GM12874 (cell line): ENCODE measurements around the gene CHPT1.

ENCODE experiments used
- TF ChIP-seq, protein P1 (sequence below): IDR thresholded peaks from 2 replicates; pipeline ENCODE4 v1.5.1; 2011; ENCODE audit warnings: low read depth, mild to moderate bottlenecking, control low read depth, low read length, moderate library complexity; ENCODE audit not compliant: insufficient read depth

CHPT1 gene

DNA sequence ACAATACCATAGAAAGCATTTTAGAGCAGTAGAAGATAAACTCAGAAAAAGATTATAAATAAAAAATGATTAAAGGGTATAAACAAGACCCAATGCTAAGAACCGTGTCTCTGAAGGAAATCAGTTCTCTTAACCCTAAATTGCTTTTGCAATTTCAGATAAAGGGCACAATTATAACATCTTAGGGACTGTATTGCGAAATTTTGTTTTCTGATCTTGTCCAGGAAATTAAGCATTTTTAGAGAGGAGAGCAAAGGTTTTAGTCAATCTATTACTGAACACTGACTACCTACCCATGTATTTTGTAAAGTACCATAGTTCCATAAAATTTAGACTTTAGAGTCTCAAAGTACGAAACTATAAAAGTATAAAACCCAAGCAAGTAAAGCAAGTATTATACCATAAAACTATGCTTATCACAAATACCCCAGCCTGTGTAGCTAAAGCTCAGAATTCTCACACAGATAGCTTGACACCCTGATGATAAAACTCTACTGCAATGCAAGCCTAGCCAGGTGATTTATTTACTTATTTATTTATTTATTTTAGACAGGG is 6.8 kb upstream of the CHPT1 start:
- TF ChIP-seq, protein P1, sequence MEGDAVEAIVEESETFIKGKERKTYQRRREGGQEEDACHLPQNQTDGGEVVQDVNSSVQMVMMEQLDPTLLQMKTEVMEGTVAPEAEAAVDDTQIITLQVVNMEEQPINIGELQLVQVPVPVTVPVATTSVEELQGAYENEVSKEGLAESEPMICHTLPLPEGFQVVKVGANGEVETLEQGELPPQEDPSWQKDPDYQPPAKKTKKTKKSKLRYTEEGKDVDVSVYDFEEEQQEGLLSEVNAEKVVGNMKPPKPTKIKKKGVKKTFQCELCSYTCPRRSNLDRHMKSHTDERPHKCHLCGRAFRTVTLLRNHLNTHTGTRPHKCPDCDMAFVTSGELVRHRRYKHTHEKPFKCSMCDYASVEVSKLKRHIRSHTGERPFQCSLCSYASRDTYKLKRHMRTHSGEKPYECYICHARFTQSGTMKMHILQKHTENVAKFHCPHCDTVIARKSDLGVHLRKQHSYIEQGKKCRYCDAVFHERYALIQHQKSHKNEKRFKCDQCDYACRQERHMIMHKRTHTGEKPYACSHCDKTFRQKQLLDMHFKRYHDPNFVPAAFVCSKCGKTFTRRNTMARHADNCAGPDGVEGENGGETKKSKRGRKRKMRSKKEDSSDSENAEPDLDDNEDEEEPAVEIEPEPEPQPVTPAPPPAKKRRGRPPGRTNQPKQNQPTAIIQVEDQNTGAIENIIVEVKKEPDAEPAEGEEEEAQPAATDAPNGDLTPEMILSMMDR = no peak

DNA sequence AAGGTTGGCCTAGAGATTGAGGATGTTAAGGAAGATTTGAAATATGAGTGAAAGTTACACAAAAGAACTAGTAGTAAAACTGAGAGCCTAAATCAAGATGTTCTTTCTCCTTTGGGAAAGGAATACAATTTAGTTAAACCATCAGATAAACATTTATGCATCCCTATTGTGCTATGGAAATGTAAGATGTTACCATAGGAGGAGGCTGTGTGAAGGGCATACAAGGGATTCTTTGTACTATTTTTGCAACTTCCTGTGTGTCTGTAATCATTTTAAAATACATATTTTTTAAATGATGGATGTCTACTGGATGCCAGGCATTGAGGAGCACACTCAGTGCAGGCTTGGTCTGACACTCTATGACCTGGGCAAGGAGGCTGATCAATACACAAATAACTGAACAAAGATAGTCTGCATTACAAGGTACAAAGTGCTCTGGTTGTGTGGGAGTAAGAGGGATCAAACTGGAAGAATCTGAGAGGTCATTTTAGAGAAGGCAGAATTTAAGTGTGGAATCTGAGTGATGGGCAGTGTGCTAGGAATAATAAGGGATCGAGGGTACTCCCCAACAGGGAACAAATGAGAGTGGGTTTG is 5.8 kb upstream of the CHPT1 start:
- TF ChIP-seq, protein P1 = no peak

DNA sequence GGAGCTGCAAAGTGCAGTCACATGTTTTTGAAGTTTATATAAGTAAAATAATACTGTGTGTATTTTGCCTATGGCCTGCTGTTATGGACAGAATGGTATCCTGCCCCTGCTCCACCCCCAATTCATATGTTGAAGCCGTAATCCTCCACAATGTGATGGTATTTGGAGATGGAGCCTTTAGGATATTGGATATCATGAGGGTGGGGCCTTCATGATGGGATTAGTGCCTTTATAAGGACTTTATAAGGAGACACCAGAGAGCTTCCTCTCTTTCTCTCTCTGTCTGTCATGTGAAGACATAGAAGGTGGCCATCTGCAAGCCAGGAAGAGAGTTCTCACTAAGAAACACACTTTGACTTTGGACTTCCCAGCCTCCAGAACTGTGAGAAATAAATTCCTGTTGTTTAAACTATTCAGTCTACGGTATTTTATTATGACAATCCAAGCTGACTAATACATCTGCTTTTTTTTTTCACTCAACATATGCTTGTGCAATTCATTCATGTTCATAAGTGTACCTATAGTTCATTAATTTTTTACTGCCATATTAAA is 3.1 kb upstream of the CHPT1 start:
- TF ChIP-seq, protein P1 = no peak

DNA sequence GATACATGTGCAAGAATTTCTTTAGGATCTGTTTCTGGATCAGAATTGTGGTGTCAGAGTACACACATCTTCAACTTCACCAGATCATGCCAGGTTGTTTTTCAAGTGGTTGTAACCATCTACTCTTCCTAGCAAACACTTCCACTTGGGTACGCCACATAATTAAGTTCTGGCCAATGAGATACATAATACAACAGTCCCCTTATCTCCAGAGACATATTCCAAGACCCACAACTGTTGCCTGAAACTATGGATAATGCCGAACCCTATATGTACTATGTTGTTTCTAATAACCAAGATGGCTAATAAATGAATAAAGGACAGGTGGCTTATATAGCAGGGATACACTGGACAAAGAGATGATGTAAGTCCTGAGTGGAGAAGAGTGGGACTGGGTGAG is 2.5 kb upstream of the CHPT1 start:
- TF ChIP-seq, protein P1 = no peak

DNA sequence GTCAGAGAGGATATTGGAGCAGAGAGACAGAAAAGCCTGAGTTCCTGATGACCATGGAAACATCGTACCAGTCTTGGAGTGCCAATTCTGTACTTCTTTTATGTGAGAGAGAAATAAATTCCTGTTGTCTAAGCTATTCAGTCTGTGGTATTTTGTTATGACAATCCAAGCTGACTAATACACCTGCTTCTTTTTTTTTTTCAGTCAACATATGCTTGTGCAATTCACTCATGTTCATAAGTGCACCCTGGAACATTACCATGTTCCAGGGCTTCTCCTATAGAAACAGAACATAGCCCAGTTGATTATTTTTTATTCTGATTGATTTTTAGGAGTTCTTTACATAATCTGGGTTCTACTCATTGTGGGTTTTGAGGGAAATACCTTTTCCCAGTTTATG is 1.7 kb upstream of the CHPT1 start:
- TF ChIP-seq, protein P1 = no peak

DNA sequence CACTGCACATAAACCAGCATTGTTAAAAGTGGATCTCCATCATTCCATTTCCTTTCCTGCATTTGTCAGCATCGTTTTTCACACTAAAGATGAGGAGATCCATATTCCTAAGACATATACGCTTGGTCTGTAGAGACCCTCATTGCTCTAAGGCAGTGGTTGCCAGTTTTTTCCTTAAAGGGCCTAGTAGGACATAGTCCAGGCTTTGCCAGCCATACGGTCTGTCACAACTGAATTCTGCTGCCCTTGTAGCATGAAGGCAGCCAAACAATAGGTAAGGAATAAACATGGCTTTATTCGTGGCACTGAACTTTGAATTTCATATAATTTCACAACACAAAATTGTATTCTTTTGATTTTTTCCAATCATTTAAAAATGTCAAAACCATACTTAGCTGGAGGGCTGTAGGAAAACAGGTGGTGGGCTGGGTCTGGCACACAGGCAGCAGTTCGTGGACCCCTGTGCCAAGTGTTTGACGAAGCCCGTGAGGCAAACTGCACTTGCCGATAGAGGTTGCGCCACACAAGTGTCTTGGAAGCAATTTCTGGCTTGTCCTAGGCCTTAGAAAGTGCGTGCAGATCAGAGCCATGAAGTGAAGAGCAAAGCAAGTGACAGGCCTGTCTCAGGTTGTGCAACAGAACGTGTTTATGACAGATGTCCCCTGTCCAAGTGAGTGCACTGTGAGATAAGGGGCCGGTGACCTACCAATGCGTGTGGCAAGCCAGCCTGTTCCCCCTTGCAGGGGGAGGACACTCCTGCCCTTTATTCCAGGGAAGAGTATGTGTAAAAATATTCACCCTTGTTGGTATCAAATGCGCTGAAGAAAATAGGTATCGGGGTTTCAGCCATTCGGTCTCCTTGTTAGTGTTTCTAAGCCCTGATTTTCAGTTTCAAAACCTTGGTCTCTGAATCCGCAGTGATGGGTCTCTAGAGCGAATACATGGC is 916 bp upstream of the CHPT1 start:
- TF ChIP-seq, protein P1 = no peak
